ENCODE results near the gene TCAF1.

- TF ChIP-seq CTCF (IDR thresholded peaks at IDR 0.05): no peak
- TF ChIP-seq POLR2A (IDR thresholded peaks at IDR 0.05): no peak
Observed at GRCh38 chr7:143878884-143879283, 23.1 kb downstream of the TCAF1 start.
